H1 (cell line): ENCODE data around the gene POU2F1. TPM values are rescaled to one million over a fixed set of nuclear protein-coding genes. Genes with fewer than 3 reads are reported as not detected.

Experiments used
- CTCF ChIA-PET: fragments of 300-600 bp; sonication (Branson Sonifier 250); formaldehyde crosslinking; loops from one replicate; lab custom pipeline; 2021; ENCODE audit not compliant: partially characterized antibody; lab: Charles Lee
- POLR2A ChIA-PET: fragments of 300-600 bp; sonication (Branson Sonifier 250); formaldehyde crosslinking; loops from one replicate; lab custom pipeline; 2021; ENCODE audit warnings: inconsistent platforms; ENCODE audit not compliant: partially characterized antibody; lab: Charles Lee
- DNase-seq, 2 experiments: peaks; one replicate each; pipeline versions ENCODE4 v3.0.0 to v3.0.0-alpha.2; 2010 to 2022; ENCODE audit warnings: low spot score in 2 of 2, low read depth in 1 of 2, mixed read lengths in 1 of 2
- FAIRE-seq: peaks from 2 replicates; lab custom pipeline; 2011; peaks lifted over from hg19 to GRCh38; lab: Jason Lieb, UNC
- H2AFZ ChIP-seq: 2 replicates; pipeline ENCODE4 v1.8.1; 2012; ENCODE audit warnings: low read length, inconsistent platforms
- H2AK5ac ChIP-seq: 2 replicates; pipeline ENCODE4 v1.6.1; 2013; ENCODE audit warnings: low read depth, low read length
- H2BK120ac ChIP-seq: replicated peaks from 2 replicates; pipeline ENCODE3; 2013; ENCODE audit warnings: low read depth, low read length, inconsistent platforms
- H2BK12ac ChIP-seq: 2 replicates; pipeline ENCODE4 v1.6.1; 2013; ENCODE audit warnings: low read depth, low read length
- H2BK15ac ChIP-seq: 2 replicates; pipeline ENCODE4 v1.6.1; 2013; ENCODE audit warnings: low read length
- H2BK20ac ChIP-seq: 2 replicates; pipeline ENCODE4 v1.6.1; 2013; ENCODE audit warnings: low read length
- H2BK5ac ChIP-seq: 2 replicates; pipeline ENCODE4 v1.6.1; 2013; ENCODE audit warnings: low read depth, low read length
- H3K14ac ChIP-seq: 2 replicates; pipeline ENCODE4 v1.6.1; 2013; ENCODE audit warnings: inconsistent platforms; ENCODE audit not compliant: insufficient read length
- H3K18ac ChIP-seq: 2 replicates; pipeline ENCODE4 v1.6.1; 2013; ENCODE audit warnings: low read length; ENCODE audit errors: extremely low read depth
- H3K23ac ChIP-seq: 2 replicates; pipeline ENCODE4 v1.6.1; 2013; ENCODE audit warnings: inconsistent platforms; ENCODE audit not compliant: insufficient read length
- H3K23me2 ChIP-seq: 2 replicates; pipeline ENCODE4 v1.6.1; 2013; ENCODE audit warnings: low read depth, low read length
- H3K27ac ChIP-seq: 2 replicates; pipeline ENCODE4 v1.6.1; 2011; ENCODE audit warnings: low read depth, low read length, inconsistent platforms
- H3K27me3 ChIP-seq, 4 experiments: replicated peaks in 1 of 4; 1 replicate in 1 of 4; 2 replicates in 3 of 4; pipeline versions ENCODE4 v1.6.1 to v1.8.1; 2011 to 2013; ENCODE audit warnings: low read length in 3 of 4, mild to moderate bottlenecking in 3 of 4, inconsistent platforms in 2 of 4, mixed read lengths in 2 of 4, moderate library complexity in 1 of 4; ENCODE audit not compliant: control insufficient read depth in 3 of 4, insufficient read depth in 3 of 4; ENCODE audit errors: extremely low read depth in 1 of 4
- H3K36me3 ChIP-seq, 4 experiments: 2 replicates each; pipeline versions ENCODE4 v1.6.1 to v1.8.1; 2011 to 2013; ENCODE audit warnings: mild to moderate bottlenecking in 4 of 4, low read length in 3 of 4, moderate library complexity in 2 of 4, control low read depth in 1 of 4, inconsistent platforms in 1 of 4; ENCODE audit not compliant: insufficient read depth in 4 of 4, control insufficient read depth in 2 of 4
- H3K4ac ChIP-seq: replicated peaks from 2 replicates; pipeline ENCODE3; 2013; ENCODE audit warnings: low read length, low read depth, mixed read lengths, inconsistent platforms; ENCODE audit not compliant: insufficient read length
- H3K4me1 ChIP-seq, 4 experiments: replicated peaks in 1 of 4; 1 replicate in 1 of 4; 2 replicates in 3 of 4; pipeline versions ENCODE4 v1.6.1 to v1.8.1; 2011 to 2013; ENCODE audit warnings: low read length in 3 of 4, inconsistent platforms in 2 of 4, mixed read lengths in 1 of 4; ENCODE audit not compliant: insufficient read depth in 4 of 4, control insufficient read depth in 3 of 4
- H3K4me2 ChIP-seq, 2 experiments: 2 replicates each; pipeline versions ENCODE4 v1.6.1 to v1.8.1; 2011 to 2013; ENCODE audit warnings: low read depth in 2 of 2, low read length in 2 of 2, control low read depth in 1 of 2, inconsistent platforms in 1 of 2, mild to moderate bottlenecking in 1 of 2; ENCODE audit not compliant: insufficient read depth in 1 of 2
- H3K4me3 ChIP-seq, 4 experiments: fragments of 200-600, 300-600 bp in 1 of 4; sonication (generic), shearing (Covaris generic), sonication (Bioruptor Twin) in 1 of 4; 2 replicates each; pipeline versions ENCODE4 v1.5.1 to v1.8.1; 2011 to 2016; ENCODE audit warnings: low read length in 4 of 4, low read depth in 3 of 4, control low read depth in 2 of 4, inconsistent platforms in 2 of 4, mild to moderate bottlenecking in 2 of 4, mixed read lengths in 1 of 4, moderate library complexity in 1 of 4; ENCODE audit not compliant: insufficient read depth in 2 of 4; ENCODE audit errors: extremely low read depth in 1 of 4
- H3K56ac ChIP-seq: replicated peaks from 2 replicates; pipeline ENCODE3; 2013; ENCODE audit warnings: low read depth, mild to moderate bottlenecking, mixed read lengths, low read length, inconsistent platforms; ENCODE audit not compliant: insufficient read length
- H3K79me1 ChIP-seq: 2 replicates; pipeline ENCODE4 v1.6.1; 2013; ENCODE audit warnings: low read depth, low read length, control low read depth
- H3K79me2 ChIP-seq, 2 experiments: 2 replicates each; pipeline versions ENCODE4 v1.6.1 to v1.8.1; 2012 to 2013; ENCODE audit warnings: low read length in 2 of 2, mild to moderate bottlenecking in 2 of 2, inconsistent platforms in 1 of 2; ENCODE audit not compliant: insufficient read depth in 2 of 2, control insufficient read depth in 1 of 2
- H3K9ac ChIP-seq, 4 experiments: replicated peaks in 1 of 4; 1 replicate in 1 of 4; 2 replicates in 3 of 4; pipeline versions ENCODE4 v1.6.1 to v1.8.1; 2011 to 2013; ENCODE audit warnings: low read depth in 3 of 4, low read length in 3 of 4, control low read depth in 2 of 4, mild to moderate bottlenecking in 2 of 4, moderate library complexity in 2 of 4, inconsistent platforms in 1 of 4; ENCODE audit errors: extremely low read depth in 1 of 4
- H3K9me3 ChIP-seq, 2 experiments: 2 replicates each; pipeline versions ENCODE4 v1.6.1 to v1.8.1; 2012 to 2013; ENCODE audit warnings: mild to moderate bottlenecking in 2 of 2, moderate library complexity in 2 of 2, control low read depth in 1 of 2, inconsistent platforms in 1 of 2, low read depth in 1 of 2, low read length in 1 of 2, mixed read lengths in 1 of 2; ENCODE audit not compliant: insufficient read depth in 2 of 2
- H4K20me1 ChIP-seq, 2 experiments: replicated peaks in 1 of 2; 2 replicates each; pipeline versions ENCODE3 to v1.8.1; 2011 to 2013; ENCODE audit warnings: inconsistent platforms in 2 of 2, low read length in 2 of 2, mild to moderate bottlenecking in 1 of 2; ENCODE audit not compliant: insufficient read depth in 2 of 2, control insufficient read depth in 1 of 2
- H4K5ac ChIP-seq: 2 replicates; pipeline ENCODE4 v1.6.1; 2013; ENCODE audit warnings: low read length, low read depth, mixed read lengths, inconsistent platforms; ENCODE audit not compliant: insufficient read length
- H4K8ac ChIP-seq: 2 replicates; pipeline ENCODE4 v1.8.0; 2013; ENCODE audit warnings: mild to moderate bottlenecking, moderate library complexity, low read length, inconsistent platforms; ENCODE audit not compliant: insufficient read depth; ENCODE audit errors: extremely low read depth
- H4K91ac ChIP-seq: replicated peaks from 2 replicates; pipeline ENCODE3; 2013; ENCODE audit warnings: low read length, mixed read lengths, inconsistent platforms; ENCODE audit not compliant: insufficient read length
- BACH1 ChIP-seq: IDR thresholded peaks from 2 replicates; pipeline ENCODE4 v1.6.1; 2012; ENCODE audit warnings: low read length, improper control_type of control experiment
- BCL11A ChIP-seq, 2 experiments: IDR thresholded peaks; one replicate each; pipeline ENCODE4 v1.6.1; 2011; ENCODE audit warnings: low read depth in 2 of 2, low read length in 2 of 2, mild to moderate bottlenecking in 2 of 2
- CHD2 ChIP-seq: IDR thresholded peaks from 2 replicates; pipeline ENCODE4 v1.6.1; 2012; ENCODE audit warnings: low read length, improper control_type of control experiment
- FOSL1 ChIP-seq: IDR thresholded peaks from 2 replicates; pipeline ENCODE4 v1.6.1; 2011; ENCODE audit warnings: mild to moderate bottlenecking, low read depth, low read length, moderate library complexity; ENCODE audit not compliant: insufficient read depth
- MAFK ChIP-seq: IDR thresholded peaks from 2 replicates; pipeline ENCODE4 v1.6.1; 2012; ENCODE audit warnings: low read depth, mild to moderate bottlenecking, improper control_type of control experiment, low read length
- RAD21 ChIP-seq, 2 experiments: IDR thresholded peaks in 1 of 2; conservative IDR thresholded peaks in 1 of 2; 2 replicates each; pipeline ENCODE4 v1.6.1; 2011; ENCODE audit warnings: low read depth in 2 of 2, low read length in 2 of 2, improper control_type of control experiment in 1 of 2, inconsistent platforms in 1 of 2, mild to moderate bottlenecking in 1 of 2, moderate library complexity in 1 of 2
- RBBP5 ChIP-seq: IDR thresholded peaks from 2 replicates; pipeline ENCODE4 v1.7.1; 2012; ENCODE audit warnings: low read depth, mild to moderate bottlenecking, inconsistent platforms, low read length, moderate library complexity, borderline replicate concordance
- SIRT6 ChIP-seq: IDR thresholded peaks from one replicate; pipeline ENCODE4 v1.7.1; 2012; ENCODE audit warnings: low read length, inconsistent platforms
- TAF7 ChIP-seq: optimal IDR thresholded peaks from 2 replicates; pipeline ENCODE3; 2011; ENCODE audit warnings: low read depth, mild to moderate bottlenecking, inconsistent platforms, low read length, moderate library complexity, borderline replicate concordance
- TCF12 ChIP-seq: IDR thresholded peaks from 2 replicates; pipeline ENCODE4 v1.6.1; 2011; ENCODE audit warnings: low read depth, mild to moderate bottlenecking, low read length
- TEAD4 ChIP-seq: IDR thresholded peaks from 2 replicates; pipeline ENCODE4 v1.6.1; 2012; ENCODE audit warnings: low read depth, low read length, inconsistent platforms, mixed read lengths
- polyA plus RNA-seq, 7 experiments: library from polyadenylated mRNA; depleted of rRNA in 3 of 7; stranded (reverse) in 5 of 7; unstranded in 2 of 7; fragments of >200 nt in 5 of 7; fragments of 200-250 nt in 2 of 7; gene quantifications; 1 replicate in 5 of 7; 2 replicates in 1 of 7; 4 replicates in 1 of 7; pipeline versions ENCODE4 v1.2.1 to v1.2.3, GENCODE V29; 2011 to 2013; ENCODE audit warnings: missing spikeins in 2 of 7, mixed read lengths in 2 of 7
- total RNA-seq: library from RNA; stranded (reverse); fragmentation: NEBNext Ultra II Directional; extraction: Animal tissue kit (Norgen Biotek cat#: 25700); gene quantifications from 2 replicates; pipeline ENCODE4 v1.2.1, GENCODE V29; 2021

The POU2F1 gene
- total and polyA plus RNA-seq, 2 of the 8 experiments (the other 6 are each of a cell fraction or from before 2014, with no cell fraction given) = 37.0 to 57.2 TPM

- Histone ChIP-seq H2BK5ac (no peak overlapping the region), H3K36me3 (peaks cover 0 to 16% (median 4%) of the 10 kb centered on the region in 4 experiments; a peak in 4 of 8 replicates), H3K18ac (no peak overlapping the region), H2BK12ac (no peak overlapping the region), H4K5ac (no peak overlapping the region), H2BK120ac (no peak overlapping the region), H3K23me2 (peaks cover 2% of the 10 kb centered on the region; the same call in 1 of the 2 replicates), H3K56ac (no peak overlapping the region), H3K79me2 (no peaks in the 10 kb centered on the region), H3K23ac (no peak overlapping the region), H2BK15ac (no peak overlapping the region), H3K27ac (no peak overlapping the region), H3K4me2 (no peak overlapping the region), H3K79me1 (no peaks in the 10 kb centered on the region), H3K4me1 (no peaks in the 10 kb centered on the region; a peak in 2 of 7 replicates), H3K14ac (no peak overlapping the region), H4K20me1 (no peaks in the 10 kb centered on the region), H2AK5ac (no peak overlapping the region), H3K9ac (no peak overlapping the region), H4K91ac (no peak overlapping the region), H3K9me3 (no peaks in the 10 kb centered on the region), H2AFZ (no peak overlapping the region), H4K8ac (no peak overlapping the region), H2BK20ac (no peak overlapping the region), H3K27me3 (no peaks in the 10 kb centered on the region), H3K4ac (no peak overlapping the region), H3K4me3 (no peak overlapping the region)
- POLR2A ChIA-PET = no interaction called here
- CTCF ChIA-PET = interaction anchor here (0.9 to 2.6 kb wide), 5 partner anchors 9 to 115 kb away, joined by 3 to 12 read pairs (median 4); no protein-coding TSS in a partner anchor
- FAIRE-seq (no peak), DNase-seq (no peak)
- no peak for TF ChIP-seq BCL11A (IDR thresholded peaks at IDR 0.05; ENCODE audit: low read depth in 2 of 2, low read length in 2 of 2)
- no peak for TF ChIP-seq TCF12
- TF ChIP-seq SIRT6 = no peak
- TF ChIP-seq TAF7 = no peak
- TF ChIP-seq FOSL1 = no peak
- TF ChIP-seq TEAD4 = no peak
- no peak for TF ChIP-seq RAD21 (IDR thresholded peaks at IDR 0.05 in 1 of 2, conservative IDR thresholded peaks at IDR 0.05 in 1 of 2; ENCODE audit: low read depth in 2 of 2, low read length in 2 of 2)
- TF ChIP-seq BACH1 = no peak
- no peak for TF ChIP-seq CHD2
- TF ChIP-seq MAFK = no peak
- no peak for TF ChIP-seq RBBP5
Measured at GRCh38 chr1:167418391-167418790, 197.7 kb downstream of the POU2F1 start.
